Neural cell (in vitro differentiated cells): ENCODE data around the gene PARD3B. TPM values are rescaled to one million over a fixed set of nuclear protein-coding genes. Genes with fewer than 3 reads are reported as not detected.
"Not testable (repeated sequence)": the region's sequence is repeated elsewhere in the genome, so short reads cannot be mapped to it uniquely, and the experiment has no call there.

Source experiments
- H2AFZ ChIP-seq: fragments of 200-600, 300-800 bp; sonication (generic), shearing (Covaris generic); 2 replicates; pipeline ENCODE4 v1.6.0; 2014; ENCODE audit warnings: low read depth, mild to moderate bottlenecking, antibody characterized with exemption, low read length, moderate library complexity
- H3F3A ChIP-seq: fragments of 200-600 bp; shearing (Covaris generic); 2 replicates; pipeline ENCODE4 v1.6.1; 2016; ENCODE audit warnings: mild to moderate bottlenecking, moderate library complexity, mixed read lengths, antibody characterized with exemption, low read length; ENCODE audit not compliant: insufficient read depth, poor library complexity, severe bottlenecking
- H3K27ac ChIP-seq: fragments of 200-600, 300-800 bp; sonication (generic), shearing (Covaris generic); 2 replicates; pipeline ENCODE4 v1.5.1; 2014; ENCODE audit warnings: mild to moderate bottlenecking, low read length, moderate library complexity
- H3K27me3 ChIP-seq: fragments of 300-800, 200-600 bp; sonication (generic), shearing (Covaris generic); 2 replicates; pipeline ENCODE4 v1.6.0; 2014; ENCODE audit warnings: mild to moderate bottlenecking, low read depth, low read length, moderate library complexity; ENCODE audit not compliant: insufficient read depth
- H3K36me3 ChIP-seq: fragments of 300-800, 200-600 bp; sonication (generic), shearing (Covaris generic); 2 replicates; pipeline ENCODE4 v1.5.1; 2014; ENCODE audit warnings: mild to moderate bottlenecking, antibody characterized with exemption, low read length, moderate library complexity; ENCODE audit not compliant: insufficient read depth
- H3K4me2 ChIP-seq: fragments of 300-800, 200-600 bp; sonication (generic), shearing (Covaris generic); 2 replicates; pipeline ENCODE4 v1.6.0; 2014; ENCODE audit warnings: mild to moderate bottlenecking, low read length
- H3K4me3 ChIP-seq: fragments of 300-800, 200-600 bp; sonication (generic), shearing (Covaris generic); 2 replicates; pipeline ENCODE4 v1.5.1; 2014; ENCODE audit warnings: mild to moderate bottlenecking, low read length, moderate library complexity
- H3K79me2 ChIP-seq: fragments of 200-600 bp; shearing (Covaris generic); replicated peaks from 2 replicates; pipeline ENCODE4 v1.6.0; 2014; ENCODE audit warnings: mild to moderate bottlenecking, low read length, moderate library complexity; ENCODE audit not compliant: insufficient read depth
- H3K9ac ChIP-seq: fragments of 300-800, 200-600 bp; sonication (generic), shearing (Covaris generic); 2 replicates; pipeline ENCODE4 v1.6.1; 2016; ENCODE audit warnings: mild to moderate bottlenecking, low read length, mixed read lengths
- H3K9me2 ChIP-seq: fragments of 200-600 bp; shearing (Covaris generic); 2 replicates; pipeline ENCODE4 v1.6.1; 2016; ENCODE audit warnings: mild to moderate bottlenecking, low read length, mixed read lengths; ENCODE audit not compliant: insufficient read depth
- H3K9me3 ChIP-seq: fragments of 200-600, 300-800 bp; sonication (generic), shearing (Covaris generic); 2 replicates; pipeline ENCODE4 v1.6.1; 2016; ENCODE audit warnings: mild to moderate bottlenecking, mixed run types, low read length, moderate library complexity, mixed read lengths
- H4K20me1 ChIP-seq: fragments of 200-600 bp; shearing (Covaris generic); 2 replicates; pipeline ENCODE4 v1.6.1; 2016; ENCODE audit warnings: mild to moderate bottlenecking, mixed run types; ENCODE audit not compliant: insufficient read depth
- CTCF ChIP-seq: fragments of 450-650 bp; IDR thresholded peaks from 2 replicates; pipeline ENCODE4 v1.5.1; 2014; ENCODE audit warnings: antibody characterized with exemption, mild to moderate bottlenecking, moderate library complexity; ENCODE audit not compliant: poor library complexity, severe bottlenecking
- MXI1 ChIP-seq: fragments of 450-650 bp; conservative IDR thresholded peaks from 2 replicates; pipeline ENCODE4 v1.6.1; 2014; ENCODE audit warnings: antibody characterized with exemption, mild to moderate bottlenecking; ENCODE audit not compliant: poor library complexity, severe bottlenecking
- RAD21 ChIP-seq: fragments of 450-650 bp; conservative IDR thresholded peaks from 2 replicates; pipeline ENCODE4 v1.6.1; 2014; ENCODE audit warnings: antibody characterized with exemption, mild to moderate bottlenecking, moderate library complexity
- SMC3 ChIP-seq: fragments of 450-650 bp; conservative IDR thresholded peaks from 2 replicates; pipeline ENCODE4 v1.6.1; 2014; ENCODE audit warnings: antibody characterized with exemption, mild to moderate bottlenecking, moderate library complexity; ENCODE audit not compliant: poor library complexity
- polyA plus RNA-seq: library from polyadenylated mRNA; depleted of rRNA; stranded (reverse); fragments of >200 nt; gene quantifications from 2 replicates; pipeline ENCODE4 v1.2.3, GENCODE V29; 2014
- TF ChIP-seq, protein P1 (sequence below): IDR thresholded peaks from 2 replicates; pipeline ENCODE4 v1.6.1; 2012; ENCODE audit warnings: borderline replicate concordance

Gene PARD3B
- polyA plus RNA-seq, 1 donor from 2014 or later = 0.54 TPM

GRCh38 chr2:205217004-205217403 is 671.7 kb downstream of the PARD3B start:
- H4K20me1 ChIP-seq = no peaks in the 10 kb centered on the region
- no peaks in the 10 kb centered on the region for H3K9me3 ChIP-seq
- no peaks in the 10 kb centered on the region for H3K27me3 ChIP-seq

GRCh38 chr2:205218056-205218455 is 672.8 kb downstream of the PARD3B start:
- no peaks in the 10 kb centered on the region for H3K9me3 ChIP-seq
- no peaks in the 10 kb centered on the region for H3K9me2 ChIP-seq
- H3K27ac ChIP-seq = no peak overlapping the region
- no peaks in the 10 kb centered on the region for H3K36me3 ChIP-seq
- no peak overlapping the region for H3K4me2 ChIP-seq
- H4K20me1 ChIP-seq = no peaks in the 10 kb centered on the region
- no peak overlapping the region for H3K4me3 ChIP-seq
- no peaks in the 10 kb centered on the region for H3F3A ChIP-seq
- no peaks in the 10 kb centered on the region for H3K27me3 ChIP-seq
- H2AFZ ChIP-seq = no peak overlapping the region
- TF ChIP-seq CTCF (no peak), RAD21 (no peak)
- TF ChIP-seq, protein P1, sequence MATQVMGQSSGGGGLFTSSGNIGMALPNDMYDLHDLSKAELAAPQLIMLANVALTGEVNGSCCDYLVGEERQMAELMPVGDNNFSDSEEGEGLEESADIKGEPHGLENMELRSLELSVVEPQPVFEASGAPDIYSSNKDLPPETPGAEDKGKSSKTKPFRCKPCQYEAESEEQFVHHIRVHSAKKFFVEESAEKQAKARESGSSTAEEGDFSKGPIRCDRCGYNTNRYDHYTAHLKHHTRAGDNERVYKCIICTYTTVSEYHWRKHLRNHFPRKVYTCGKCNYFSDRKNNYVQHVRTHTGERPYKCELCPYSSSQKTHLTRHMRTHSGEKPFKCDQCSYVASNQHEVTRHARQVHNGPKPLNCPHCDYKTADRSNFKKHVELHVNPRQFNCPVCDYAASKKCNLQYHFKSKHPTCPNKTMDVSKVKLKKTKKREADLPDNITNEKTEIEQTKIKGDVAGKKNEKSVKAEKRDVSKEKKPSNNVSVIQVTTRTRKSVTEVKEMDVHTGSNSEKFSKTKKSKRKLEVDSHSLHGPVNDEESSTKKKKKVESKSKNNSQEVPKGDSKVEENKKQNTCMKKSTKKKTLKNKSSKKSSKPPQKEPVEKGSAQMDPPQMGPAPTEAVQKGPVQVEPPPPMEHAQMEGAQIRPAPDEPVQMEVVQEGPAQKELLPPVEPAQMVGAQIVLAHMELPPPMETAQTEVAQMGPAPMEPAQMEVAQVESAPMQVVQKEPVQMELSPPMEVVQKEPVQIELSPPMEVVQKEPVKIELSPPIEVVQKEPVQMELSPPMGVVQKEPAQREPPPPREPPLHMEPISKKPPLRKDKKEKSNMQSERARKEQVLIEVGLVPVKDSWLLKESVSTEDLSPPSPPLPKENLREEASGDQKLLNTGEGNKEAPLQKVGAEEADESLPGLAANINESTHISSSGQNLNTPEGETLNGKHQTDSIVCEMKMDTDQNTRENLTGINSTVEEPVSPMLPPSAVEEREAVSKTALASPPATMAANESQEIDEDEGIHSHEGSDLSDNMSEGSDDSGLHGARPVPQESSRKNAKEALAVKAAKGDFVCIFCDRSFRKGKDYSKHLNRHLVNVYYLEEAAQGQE = no peak
- no peak overlapping the region for H3K9ac ChIP-seq
- H3K79me2 ChIP-seq = no peaks in the 10 kb centered on the region

More at GRCh38 chr2:205217004-205217403, 671.7 kb downstream of the PARD3B start:
- H3K9ac ChIP-seq = no peak overlapping the region
- TF ChIP-seq MXI1 (no peak), SMC3 (no peak)
- no peaks in the 10 kb centered on the region for H3K79me2 ChIP-seq
- no peaks in the 10 kb centered on the region for H3K36me3 ChIP-seq
- H3F3A ChIP-seq = no peaks in the 10 kb centered on the region
- H3K4me2 ChIP-seq = no peak overlapping the region
- no peak overlapping the region for H3K4me3 ChIP-seq
- no peak overlapping the region for H3K27ac ChIP-seq
- H3K9me2 ChIP-seq = no peaks in the 10 kb centered on the region
- no peak overlapping the region for H2AFZ ChIP-seq

DNA sequence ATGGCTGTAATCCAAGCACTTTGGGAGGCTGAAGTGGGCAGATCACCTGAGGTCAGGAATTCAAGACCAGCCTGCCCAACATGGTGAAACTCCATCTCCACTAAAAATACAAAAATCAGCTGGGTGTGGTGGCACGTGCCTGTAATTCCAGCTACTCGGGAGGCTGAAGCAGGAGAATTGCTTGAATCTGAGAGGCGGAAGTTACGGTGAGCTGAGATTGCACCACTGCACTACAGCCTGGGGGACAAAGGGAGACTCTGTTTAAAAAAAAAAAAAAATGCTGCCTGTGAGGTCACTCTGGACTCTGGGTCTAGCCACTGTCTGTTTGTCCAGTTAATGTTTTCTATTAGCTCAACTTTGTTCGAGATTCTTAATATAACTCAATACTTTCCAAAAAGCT is 673.5 kb downstream of the PARD3B start:
- not testable (repeated sequence) for H2AFZ ChIP-seq, H3K27me3 ChIP-seq, H3F3A ChIP-seq, H3K4me2 ChIP-seq, H3K9me3 ChIP-seq, H3K79me2 ChIP-seq, H3K9me2 ChIP-seq, H3K27ac ChIP-seq, H3K36me3 ChIP-seq, H4K20me1 ChIP-seq, H3K4me3 ChIP-seq, H3K9ac ChIP-seq
